Nephron (organoid): Measurements from ENCODE around the gene MDK.
"Not testable (repeated sequence)": the region's sequence is repeated elsewhere in the genome, so short reads cannot be mapped to it uniquely, and the experiment has no call there.

Experiments used
- H3K27ac Mint-ChIP-seq, 3 experiments: 2 replicates each; pipeline ENCODE4 v1.8.0; 2020; ENCODE audit warnings: mixed read lengths in 3 of 3, mild to moderate bottlenecking in 2 of 3, moderate library complexity in 1 of 3
- H3K27me3 Mint-ChIP-seq: 2 replicates; pipeline ENCODE4 v1.8.0; 2021; ENCODE audit warnings: low read depth, mild to moderate bottlenecking, moderate library complexity, mixed read lengths
- H3K36me3 Mint-ChIP-seq: 2 replicates; pipeline ENCODE4 v1.8.0; 2020; ENCODE audit warnings: low read depth, mixed read lengths
- H3K4me1 Mint-ChIP-seq: 2 replicates; pipeline ENCODE4 v1.8.0; 2020; ENCODE audit warnings: mixed read lengths
- H3K4me3 Mint-ChIP-seq, 3 experiments: 2 replicates each; pipeline ENCODE4 v1.8.0; 2020; ENCODE audit warnings: mild to moderate bottlenecking in 3 of 3, mixed read lengths in 3 of 3, moderate library complexity in 2 of 3
- H3K9me3 Mint-ChIP-seq: 2 replicates; pipeline ENCODE4 v1.8.0; 2020; ENCODE audit warnings: mixed read lengths
- CTCF ChIP-seq, 3 experiments: fragments of 200-600 bp; sonication (generic); IDR thresholded peaks; one replicate each; pipeline ENCODE4 v1.5.0; 2021; ENCODE audit warnings: antibody characterized with exemption in 3 of 3; ENCODE audit not compliant: unreplicated experiment in 3 of 3

Gene MDK

DNA sequence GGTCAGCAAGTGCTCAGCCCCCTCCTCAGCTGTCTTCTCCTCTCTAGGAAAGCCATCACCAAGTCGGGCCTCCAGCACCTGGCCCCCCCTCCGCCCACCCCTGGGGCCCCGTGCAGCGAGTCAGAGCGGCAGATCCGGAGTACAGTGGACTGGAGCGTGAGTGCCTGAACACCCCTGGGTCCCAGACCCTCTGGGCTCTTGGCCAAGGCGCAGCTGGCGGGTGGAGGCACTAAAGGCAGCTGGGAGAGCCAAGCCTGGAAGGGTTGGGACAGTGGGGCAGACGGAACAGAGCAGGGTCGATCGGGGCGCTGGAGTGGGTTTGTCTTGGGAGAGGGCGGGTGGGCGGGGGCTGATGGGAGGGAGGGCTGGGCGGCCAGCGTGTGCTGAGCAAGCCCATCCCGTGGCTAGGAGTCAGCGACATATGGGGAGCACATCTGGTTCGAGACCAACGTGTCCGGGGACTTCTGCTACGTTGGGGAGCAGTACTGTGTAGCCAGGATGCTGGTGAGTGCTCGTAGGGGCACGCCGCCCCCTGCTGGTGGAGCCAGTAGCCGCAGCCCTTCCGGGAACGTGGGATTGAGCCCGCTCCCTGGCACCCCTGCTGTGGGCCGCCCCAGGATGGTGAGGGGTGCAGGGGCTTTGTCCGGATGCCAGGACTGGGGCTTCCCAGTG lies 14.1 kb upstream of the MDK start:
- peak overlapping the region in 1 of 3 experiments; percentile 15 for H3K27ac Mint-ChIP-seq
- H3K4me1 Mint-ChIP-seq: peaks cover 56% of the 10 kb centered on the region
- no peaks in the 10 kb centered on the region for H3K9me3 Mint-ChIP-seq
- peak overlapping the region in 2 of 3 experiments; percentile 12 to 35 for H3K4me3 Mint-ChIP-seq
- H3K36me3 Mint-ChIP-seq: peaks cover 11% of the 10 kb centered on the region
- TF ChIP-seq CTCF (IDR thresholded peaks at IDR 0.05; ENCODE audit: unreplicated experiment in 3 of 3): peak; percentile 79 to 89 (median 84)
- H3K27me3 Mint-ChIP-seq: no peaks in the 10 kb centered on the region

- no peak overlapping the region for H3K27ac Mint-ChIP-seq
- peak in 2 of 3 experiments; percentile 4 to 44 for TF ChIP-seq CTCF (IDR thresholded peaks at IDR 0.05; ENCODE audit: unreplicated experiment in 3 of 3)
- H3K4me3 Mint-ChIP-seq: no peak overlapping the region
- peaks cover 50% of the 10 kb centered on the region for H3K4me1 Mint-ChIP-seq
- H3K36me3 Mint-ChIP-seq: peaks cover 11% of the 10 kb centered on the region
- no peaks in the 10 kb centered on the region for H3K9me3 Mint-ChIP-seq
- H3K27me3 Mint-ChIP-seq: no peaks in the 10 kb centered on the region
Measured at GRCh38 chr11:46367916-46368267, 13.6 kb upstream of the MDK start.

DNA sequence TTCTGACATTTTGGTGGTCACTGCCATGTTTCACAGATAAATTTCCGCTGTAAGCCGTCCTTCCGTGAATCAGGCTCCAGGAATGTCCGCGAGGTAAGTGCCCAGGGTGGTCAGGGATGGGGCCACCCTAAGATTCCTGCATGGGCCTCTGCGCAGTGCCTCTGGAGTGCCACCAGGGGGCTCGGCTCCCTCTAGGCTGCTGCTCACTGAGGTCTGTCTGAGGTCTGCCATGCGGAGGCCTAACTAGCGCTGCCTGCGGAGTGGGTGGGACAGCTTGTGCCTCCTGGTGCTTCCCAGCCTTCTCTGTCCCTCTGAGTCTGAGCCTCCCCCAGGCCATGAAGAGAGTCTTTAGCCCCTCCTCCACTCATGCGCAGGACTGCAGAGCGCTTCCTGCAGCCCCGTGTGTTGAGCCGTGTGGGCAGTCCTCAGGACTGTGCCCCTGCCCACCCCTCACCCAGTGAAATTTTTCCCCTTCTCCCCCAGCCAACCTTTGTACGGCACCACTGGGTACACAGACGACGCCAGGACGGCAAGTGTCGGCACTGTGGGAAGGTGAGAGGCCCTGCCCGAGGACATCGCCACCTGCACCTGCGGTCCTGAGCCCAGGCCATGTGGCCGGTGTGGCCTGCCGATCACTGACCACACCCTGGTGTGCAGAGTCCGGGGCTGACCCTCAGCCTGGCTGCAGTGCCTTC lies 11.9 kb upstream of the MDK start:
- H3K27me3 Mint-ChIP-seq: no peaks in the 10 kb centered on the region
- peaks cover 39% of the 10 kb centered on the region for H3K4me1 Mint-ChIP-seq
- peak overlapping the region in 1 of 3 experiments; percentile 70 for H3K27ac Mint-ChIP-seq
- H3K4me3 Mint-ChIP-seq: peak overlapping the region in 2 of 3 experiments; percentile 22 to 57
- TF ChIP-seq CTCF (IDR thresholded peaks at IDR 0.05; ENCODE audit: unreplicated experiment in 3 of 3): peak; percentile 88 to 90 (median 89)
- peaks cover 11% of the 10 kb centered on the region for H3K36me3 Mint-ChIP-seq
- no peaks in the 10 kb centered on the region for H3K9me3 Mint-ChIP-seq

GRCh38 chr11:46370253-46370652 lies 11.2 kb upstream of the MDK start:
- no peak for TF ChIP-seq CTCF (IDR thresholded peaks at IDR 0.05; ENCODE audit: unreplicated experiment in 3 of 3)
- Mint-ChIP-seq H3K4me1 (peaks cover 32% of the 10 kb centered on the region), H3K9me3 (no peaks in the 10 kb centered on the region), H3K4me3 (no peak overlapping the region), H3K36me3 (peaks cover 16% of the 10 kb centered on the region), H3K27me3 (no peaks in the 10 kb centered on the region), H3K27ac (peak overlapping the region; percentile 12 to 35 (median 26))

- peaks cover 16% of the 10 kb centered on the region for H3K36me3 Mint-ChIP-seq
- H3K27ac Mint-ChIP-seq, H3K9me3 Mint-ChIP-seq, H3K27me3 Mint-ChIP-seq, H3K4me3 Mint-ChIP-seq: not testable (repeated sequence)
- H3K4me1 Mint-ChIP-seq: peaks cover 25% of the 10 kb centered on the region
Measured at GRCh38 chr11:46371262-46371661, 10.2 kb upstream of the MDK start.

- H3K27me3 Mint-ChIP-seq: no peaks in the 10 kb centered on the region
- no peak overlapping the region for H3K4me3 Mint-ChIP-seq
Measured at GRCh38 chr11:46372086-46372485, 9.4 kb upstream of the MDK start.

GRCh38 chr11:46372501-46372900 lies 9.0 kb upstream of the MDK start:
- H3K4me3 Mint-ChIP-seq, H3K9me3 Mint-ChIP-seq, H3K27ac Mint-ChIP-seq, H3K27me3 Mint-ChIP-seq: not testable (repeated sequence)
- Mint-ChIP-seq H3K36me3 (peaks cover 21% of the 10 kb centered on the region), H3K4me1 (peaks cover 20% of the 10 kb centered on the region)

More at GRCh38 chr11:46372086-46372485, 9.4 kb upstream of the MDK start:
- Mint-ChIP-seq H3K27ac (no peak overlapping the region), H3K4me1 (peaks cover 24% of the 10 kb centered on the region), H3K36me3 (peaks cover 17% of the 10 kb centered on the region), H3K9me3 (no peaks in the 10 kb centered on the region)
- TF ChIP-seq CTCF (IDR thresholded peaks at IDR 0.05; ENCODE audit: unreplicated experiment in 3 of 3): no peak
